Measurements from ENCODE around the gene TBC1D24.
"Not testable (repeated sequence)": the region's sequence is repeated elsewhere in the genome, so short reads cannot be mapped to it uniquely, and the experiment has no call there.

The TBC1D24 gene

GRCh38 chr16:2469399-2470233, 5.3 kb upstream of the TBC1D24 start:
- DNase-seq = no peak

GRCh38 chr16:2470234-2470601, 4.7 kb upstream of the TBC1D24 start:
- DNase-seq = no peak

GRCh38 chr16:2470603-2471015, 4.3 kb upstream of the TBC1D24 start:
- no peak for DNase-seq

- no peak for DNase-seq
These were observed 3.8 kb upstream of the TBC1D24 start, which contains the start of gene NTN3 for GRCh38 chr16:2471016-2471652. NTN3 (plus strand) TSS chr16:2471297; CDS start chr16:2471702, 405 bp downstream.

- DNase-seq = no peak
These were observed 3.1 kb upstream of the TBC1D24 start for GRCh38 chr16:2471653-2472487.

GRCh38 chr16:2472488-2472864, 2.5 kb upstream of the TBC1D24 start:
- DNase-seq = no peak

- no peak for DNase-seq
These were observed 2.0 kb upstream of the TBC1D24 start for GRCh38 chr16:2472885-2473445.

GRCh38 chr16:2473446-2473926, 1.4 kb upstream of the TBC1D24 start:
- no peak for DNase-seq

GRCh38 chr16:2473999-2474876, 689 bp upstream of the TBC1D24 start:
- DNase-seq = no peak

GRCh38 chr16:2475413-2476344, 752 bp downstream of the TBC1D24 start:
- no peak for DNase-seq

GRCh38 chr16:2476345-2476720, 1.4 kb downstream of the TBC1D24 start:
- no peak for DNase-seq

GRCh38 chr16:2476741-2477140, 1.8 kb downstream of the TBC1D24 start:
- no peak for DNase-seq

GRCh38 chr16:2477327-2477726, 2.4 kb downstream of the TBC1D24 start:
- no peak for DNase-seq

GRCh38 chr16:2478279-2478678, 3.4 kb downstream of the TBC1D24 start:
- no peak for DNase-seq

- not testable (repeated sequence) for DNase-seq
These were observed 5.1 kb downstream of the TBC1D24 start for GRCh38 chr16:2479996-2480395.

- no peak for DNase-seq
These were observed 6.0 kb downstream of the TBC1D24 start for GRCh38 chr16:2480948-2481347.

GRCh38 chr16:2481676-2482075, 6.7 kb downstream of the TBC1D24 start:
- DNase-seq = no peak

- no peak for DNase-seq
These were observed 7.3 kb downstream of the TBC1D24 start for GRCh38 chr16:2482249-2482648.

- no peak for DNase-seq
These were observed 8.0 kb downstream of the TBC1D24 start for GRCh38 chr16:2482708-2483534.
